Measurements from ENCODE around the gene TRIM40. TPM values are rescaled to one million over a fixed set of nuclear protein-coding genes. Genes with fewer than 3 reads are reported as not detected.

Gene TRIM40
- total and polyA plus RNA-seq, 3 experiments from 2014 or later, result not detected

- DNase-seq, result no peak
- ChIA-PET CTCF (interaction anchor here (2.1 kb wide), 1 partner anchor 9 kb away, joined by 5 read pairs; no protein-coding TSS in a partner anchor), POLR2A (interaction anchor here (0.5 kb wide), 1 partner anchor 12 kb away, joined by 3 read pairs; no protein-coding TSS in a partner anchor)
- Histone ChIP-seq H3K27ac (ENCODE audit: low read depth, low read length) (no peak overlapping the region), H3K36me3 (ENCODE audit: insufficient read depth, low read length) (peaks cover 54% of the 10 kb centered on the region), H3K27me3 (ENCODE audit: insufficient read depth, low read length, poor library complexity, severe bottlenecking) (no peaks in the 10 kb centered on the region), H3K4me1 (ENCODE audit: insufficient read depth, low read length) (peaks cover 6% of the 10 kb centered on the region), H3K4me3 (ENCODE audit: low read length) (no peak overlapping the region), H3K9me3 (ENCODE audit: low read length) (no peaks in the 10 kb centered on the region)
- Mint-ChIP-seq H3K27ac (peak overlapping the region in 3 of 8 donors; percentile 27 to 85 (median 50)), H3K36me3 (peaks cover 12 to 86% (median 15%) of the 10 kb centered on the region in 3 donors), H3K4me1 (peaks cover 12 to 26% (median 16%) of the 10 kb centered on the region in 3 donors), H3K9me3 (no peaks in the 10 kb centered on the region), H3K27me3 (no peaks in the 10 kb centered on the region), H3K4me3 (no peak overlapping the region)
Observed at GRCh38 chr6:30196376-30196775, 60.4 kb downstream of the TRIM40 start.

Other genes starting within 250 kb of the TRIM40 start
- 1,000 to 10,000 TPM; 1,371 to 1,390 TPM for gene HLA-A, start 193.6 kb upstream of the TRIM40 start, total RNA-seq
- 3,526 TPM for gene HLA-A, start 193.6 kb upstream of the TRIM40 start, polyA plus RNA-seq
- 10 to 100 TPM; 55.0 to 58.1 TPM for gene POLR1H, start 74.9 kb upstream of the TRIM40 start, total RNA-seq
- gene POLR1H, start 74.9 kb upstream of the TRIM40 start, polyA plus RNA-seq, result 123 TPM
- gene PPP1R11, start 68.9 kb upstream of the TRIM40 start, total RNA-seq, result 10 to 100 TPM; 67.1 to 70.9 TPM
- 122 TPM for gene PPP1R11, start 68.9 kb upstream of the TRIM40 start, polyA plus RNA-seq
- not detected for gene RNF39, start 60.4 kb upstream of the TRIM40 start, total RNA-seq
- gene RNF39, start 60.4 kb upstream of the TRIM40 start, polyA plus RNA-seq, result 0.17 TPM
- not detected for gene TRIM31, start 23.1 kb upstream of the TRIM40 start, total RNA-seq
- gene TRIM31, start 23.1 kb upstream of the TRIM40 start, polyA plus RNA-seq, result not detected
- not detected for gene TRIM10, start 25.1 kb downstream of the TRIM40 start, total RNA-seq
- gene TRIM10, start 25.1 kb downstream of the TRIM40 start, polyA plus RNA-seq, result not detected
- gene TRIM15, start 27.4 kb downstream of the TRIM40 start, total RNA-seq, result not detected
- not detected for gene TRIM15, start 27.4 kb downstream of the TRIM40 start, polyA plus RNA-seq
- gene TRIM26, start 77.3 kb downstream of the TRIM40 start, total RNA-seq, result 100 to 1,000 TPM in 1 of 2 experiments, 10 to 100 TPM in 1; 94.6 to 102 TPM
- 52.9 TPM for gene TRIM26, start 77.3 kb downstream of the TRIM40 start, polyA plus RNA-seq
- gene TRIM39, start 190.8 kb downstream of the TRIM40 start, total RNA-seq, result 10 to 100 TPM; 19.9 to 21.9 TPM
- gene TRIM39, start 190.8 kb downstream of the TRIM40 start, polyA plus RNA-seq, result 12.0 TPM
- gene RPP21, start 209.0 kb downstream of the TRIM40 start, total RNA-seq, result 10 to 100 TPM; 41.3 to 41.5 TPM
- 71.0 TPM for gene RPP21, start 209.0 kb downstream of the TRIM40 start, polyA plus RNA-seq

Data from CD8-positive, alpha-beta memory T cell (primary cell).